22Rv1 (cell line): ENCODE measurements around the gene TEX19.
"Not testable (repeated sequence)": the region's sequence is repeated elsewhere in the genome, so short reads cannot be mapped to it uniquely, and the experiment has no call there.

Experiments used
- ZFX ChIP-seq: fragments of 450-650 bp; IDR thresholded peaks from 2 replicates; pipeline ENCODE4 v1.6.1; 2017; ENCODE audit warnings: antibody characterized with exemption, borderline replicate concordance
- TF ChIP-seq, protein P1 (sequence below): fragments of 450-650 bp; IDR thresholded peaks from 2 replicates; pipeline ENCODE4 v1.5.1; 2017; ENCODE audit warnings: mild to moderate bottlenecking

GRCh38 chr17:82412081-82412480 lies 53.0 kb downstream of the TEX19 start:
- TF ChIP-seq, protein P1, sequence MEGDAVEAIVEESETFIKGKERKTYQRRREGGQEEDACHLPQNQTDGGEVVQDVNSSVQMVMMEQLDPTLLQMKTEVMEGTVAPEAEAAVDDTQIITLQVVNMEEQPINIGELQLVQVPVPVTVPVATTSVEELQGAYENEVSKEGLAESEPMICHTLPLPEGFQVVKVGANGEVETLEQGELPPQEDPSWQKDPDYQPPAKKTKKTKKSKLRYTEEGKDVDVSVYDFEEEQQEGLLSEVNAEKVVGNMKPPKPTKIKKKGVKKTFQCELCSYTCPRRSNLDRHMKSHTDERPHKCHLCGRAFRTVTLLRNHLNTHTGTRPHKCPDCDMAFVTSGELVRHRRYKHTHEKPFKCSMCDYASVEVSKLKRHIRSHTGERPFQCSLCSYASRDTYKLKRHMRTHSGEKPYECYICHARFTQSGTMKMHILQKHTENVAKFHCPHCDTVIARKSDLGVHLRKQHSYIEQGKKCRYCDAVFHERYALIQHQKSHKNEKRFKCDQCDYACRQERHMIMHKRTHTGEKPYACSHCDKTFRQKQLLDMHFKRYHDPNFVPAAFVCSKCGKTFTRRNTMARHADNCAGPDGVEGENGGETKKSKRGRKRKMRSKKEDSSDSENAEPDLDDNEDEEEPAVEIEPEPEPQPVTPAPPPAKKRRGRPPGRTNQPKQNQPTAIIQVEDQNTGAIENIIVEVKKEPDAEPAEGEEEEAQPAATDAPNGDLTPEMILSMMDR, result not testable (repeated sequence)
- TF ChIP-seq ZFX, result not testable (repeated sequence)
